Neuronal stem cell (in vitro differentiated cells): ENCODE measurements around the gene CA7.

Source experiments
- DNase-seq: peaks from one replicate; pipeline ENCODE4 v3.0.0-alpha.2; 2013; ENCODE audit warnings: low spot score
- H2AFZ ChIP-seq: one replicate; pipeline ENCODE4 v1.6.1; 2013; ENCODE audit warnings: mild to moderate bottlenecking, low read length, inconsistent platforms
- H2AK5ac ChIP-seq: 2 replicates; pipeline ENCODE4 v1.6.1; 2013; ENCODE audit warnings: low read depth, mild to moderate bottlenecking, inconsistent platforms, low read length, moderate library complexity, mixed read lengths
- H2BK120ac ChIP-seq: 2 replicates; pipeline ENCODE4 v1.6.1; 2013; ENCODE audit warnings: low read depth, mild to moderate bottlenecking, inconsistent platforms, low read length, moderate library complexity, mixed read lengths
- H2BK12ac ChIP-seq: one replicate; pipeline ENCODE4 v1.6.1; 2013; ENCODE audit warnings: low read length, inconsistent platforms
- H2BK15ac ChIP-seq: 2 replicates; pipeline ENCODE4 v1.6.1; 2013; ENCODE audit warnings: mild to moderate bottlenecking, low read length, inconsistent platforms, mixed read lengths
- H2BK5ac ChIP-seq: one replicate; pipeline ENCODE4 v1.6.1; 2013; ENCODE audit warnings: inconsistent platforms, mild to moderate bottlenecking, low read length, moderate library complexity
- H3K14ac ChIP-seq: one replicate; pipeline ENCODE4 v1.6.1; 2013; ENCODE audit warnings: low read length, inconsistent platforms
- H3K18ac ChIP-seq: 2 replicates; pipeline ENCODE4 v1.6.1; 2013; ENCODE audit warnings: low read length, inconsistent platforms
- H3K23ac ChIP-seq: 2 replicates; pipeline ENCODE4 v1.6.1; 2013; ENCODE audit warnings: low read depth, mild to moderate bottlenecking, mixed read lengths, low read length, inconsistent platforms; ENCODE audit not compliant: poor library complexity
- H3K27ac ChIP-seq: replicated peaks from 3 replicates; pipeline ENCODE4 v1.5.1; 2013; ENCODE audit warnings: low read length, inconsistent platforms
- H3K27me3 ChIP-seq, 3 experiments: 2 replicates each; pipeline ENCODE4 v1.6.1; 2013; ENCODE audit warnings: low read length in 3 of 3, mild to moderate bottlenecking in 2 of 3, inconsistent platforms in 1 of 3, low read depth in 1 of 3, mixed read lengths in 1 of 3, moderate library complexity in 1 of 3; ENCODE audit not compliant: control insufficient read depth in 3 of 3, insufficient read depth in 3 of 3
- H3K36me3 ChIP-seq, 2 donors: replicated peaks in 1 of 2; 2 replicates each; pipeline ENCODE4 v1.6.1; 2013; ENCODE audit warnings: low read length in 2 of 2; ENCODE audit not compliant: control insufficient read depth in 2 of 2, insufficient read depth in 2 of 2
- H3K4ac ChIP-seq: 2 replicates; pipeline ENCODE4 v1.6.1; 2013; ENCODE audit warnings: inconsistent platforms, mild to moderate bottlenecking, low read length, moderate library complexity
- H3K4me1 ChIP-seq, 2 donors: 1 replicate in 1 of 2; 2 replicates in 1 of 2; pipeline ENCODE4 v1.6.1; 2013; ENCODE audit warnings: low read length in 2 of 2, low read depth in 1 of 2; ENCODE audit not compliant: control insufficient read depth in 2 of 2, insufficient read depth in 1 of 2
- H3K4me2 ChIP-seq: one replicate; pipeline ENCODE4 v1.6.1; 2013; ENCODE audit warnings: mild to moderate bottlenecking, low read length, inconsistent platforms; ENCODE audit not compliant: insufficient read depth, poor library complexity, severe bottlenecking
- H3K4me3 ChIP-seq, 2 donors: 2 replicates each; pipeline ENCODE4 v1.5.1; 2013; ENCODE audit warnings: low read length in 2 of 2, mild to moderate bottlenecking in 2 of 2, inconsistent platforms in 1 of 2, moderate library complexity in 1 of 2
- H3K79me1 ChIP-seq: one replicate; pipeline ENCODE4 v1.6.1; 2013; ENCODE audit warnings: low read depth, mild to moderate bottlenecking, inconsistent platforms, low read length, moderate library complexity
- H3K9ac ChIP-seq: one replicate; pipeline ENCODE4 v1.6.1; 2013; ENCODE audit warnings: mild to moderate bottlenecking, low read depth, low read length, inconsistent platforms; ENCODE audit not compliant: poor library complexity
- H3K9me3 ChIP-seq, 2 donors: replicated peaks in 1 of 2; 2 replicates each; pipeline versions ENCODE3 to v1.6.1; 2013; ENCODE audit warnings: low read length in 2 of 2, mild to moderate bottlenecking in 2 of 2, inconsistent platforms in 1 of 2, low read depth in 1 of 2, mixed read lengths in 1 of 2, moderate library complexity in 1 of 2; ENCODE audit not compliant: control insufficient read depth in 2 of 2, insufficient read depth in 1 of 2
- H4K8ac ChIP-seq: one replicate; pipeline ENCODE4 v1.6.1; 2013; ENCODE audit warnings: low read depth, mild to moderate bottlenecking, inconsistent platforms, low read length, moderate library complexity
- H4K91ac ChIP-seq: one replicate; pipeline ENCODE4 v1.6.1; 2013; ENCODE audit warnings: low read length, low read depth, mild to moderate bottlenecking, inconsistent platforms; ENCODE audit not compliant: poor library complexity
- WGBS, 2 donors: extraction: QIAGEN DNeasy Blood & Tissue Kit; methylation state at CpG; one replicate each; pipeline ENCODE4 v1.1.7; 2013; ENCODE audit warnings: missing lambda C conversion rate in 2 of 2, mixed read lengths in 1 of 2; ENCODE audit not compliant: insufficient read length in 2 of 2, insufficient replicate concordance in 1 of 2; ENCODE audit errors: extremely low coverage in 2 of 2; 5-methylcytosine and 5-hydroxymethylcytosine counted together

The CA7 gene

DNA sequence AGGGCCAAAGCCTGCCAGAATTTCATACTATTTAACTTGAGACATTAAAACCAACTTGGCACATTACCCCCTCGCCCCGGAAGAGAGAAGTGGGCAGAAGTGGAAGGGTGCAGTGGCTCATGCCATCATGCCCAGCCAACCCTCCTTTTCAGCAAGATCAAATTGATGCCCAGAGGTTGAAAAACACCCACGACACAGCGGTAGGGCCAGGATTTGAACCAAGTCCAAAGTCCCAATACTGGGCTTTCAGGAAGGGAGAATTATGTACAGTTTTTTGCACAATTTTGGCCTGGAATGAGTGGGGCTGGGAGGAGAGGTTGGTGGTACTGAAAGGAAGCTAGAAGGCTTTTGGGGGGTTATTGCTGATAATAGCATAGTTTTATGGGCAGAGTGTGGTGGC lies 47.1 kb downstream of the CA7 start:
- H2BK15ac ChIP-seq, result no peak overlapping the region
- H4K91ac ChIP-seq, result no peak overlapping the region
- no peaks in the 10 kb centered on the region for H3K79me1 ChIP-seq
- peaks cover 0 to 7% (median 0%) of the 10 kb centered on the region in 3 experiments for H3K27me3 ChIP-seq
- H2AFZ ChIP-seq, result no peak overlapping the region
- no peak for DNase-seq
- no peak overlapping the region for H2AK5ac ChIP-seq
- H3K18ac ChIP-seq, result no peak overlapping the region
- no peak overlapping the region for H2BK5ac ChIP-seq
- no peak overlapping the region for H2BK12ac ChIP-seq
- H4K8ac ChIP-seq, result no peak overlapping the region
- no peak overlapping the region for H3K4me2 ChIP-seq
- peaks cover 4 to 9% of the 10 kb centered on the region in 2 donors for H3K36me3 ChIP-seq
- WGBS, 2 donors, result no CpG with 5 or more reads among the region's 4 CpGs
- no peaks in the 10 kb centered on the region for H3K4me1 ChIP-seq
- H3K23ac ChIP-seq, result no peak overlapping the region
- H3K27ac ChIP-seq, result no peak overlapping the region
- no peak overlapping the region for H3K4ac ChIP-seq
- no peak overlapping the region for H3K4me3 ChIP-seq
- no peak overlapping the region for H3K9ac ChIP-seq
- H3K14ac ChIP-seq, result no peak overlapping the region
- no peaks in the 10 kb centered on the region for H3K9me3 ChIP-seq
- no peak overlapping the region for H2BK120ac ChIP-seq

DNA sequence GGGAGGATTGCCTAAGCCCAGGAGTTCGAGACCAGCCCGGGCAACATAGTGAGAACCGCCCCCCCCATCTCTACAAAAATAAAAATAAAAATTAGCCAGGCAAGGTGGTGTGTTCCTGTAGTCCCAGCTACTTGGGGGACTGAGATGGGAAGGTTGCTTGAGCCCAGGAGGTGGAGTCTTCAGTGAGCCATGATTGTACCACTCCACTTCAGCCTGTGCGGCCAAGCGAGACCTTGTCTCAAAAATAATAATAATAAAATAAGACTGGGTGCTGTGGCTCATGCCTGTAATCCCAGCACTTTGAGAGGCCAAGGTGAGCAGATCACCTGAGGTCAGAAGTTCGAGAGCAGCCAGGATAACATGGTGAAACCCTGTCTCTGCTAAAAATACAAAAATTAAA lies 47.6 kb downstream of the CA7 start:
- Histone ChIP-seq H2BK12ac (no peak overlapping the region), H3K18ac (no peak overlapping the region), H2AFZ (no peak overlapping the region), H3K4me1 (no peaks in the 10 kb centered on the region), H4K91ac (no peak overlapping the region), H3K9ac (no peak overlapping the region), H2BK5ac (no peak overlapping the region), H3K23ac (no peak overlapping the region), H2BK15ac (no peak overlapping the region), H3K4me3 (no peak overlapping the region), H3K14ac (no peak overlapping the region), H3K27me3 (peaks cover 0 to 7% (median 0%) of the 10 kb centered on the region in 3 experiments), H3K4me2 (no peak overlapping the region), H3K36me3 (peaks cover 0 to 5% of the 10 kb centered on the region in 2 donors), H3K4ac (no peak overlapping the region), H3K79me1 (no peaks in the 10 kb centered on the region), H2AK5ac (no peak overlapping the region), H2BK120ac (no peak overlapping the region), H3K27ac (no peak overlapping the region), H4K8ac (no peak overlapping the region), H3K9me3 (no peaks in the 10 kb centered on the region)
- no peak for DNase-seq
- WGBS, 2 donors, result no CpG with 5 or more reads among the region's 6 CpGs

DNA sequence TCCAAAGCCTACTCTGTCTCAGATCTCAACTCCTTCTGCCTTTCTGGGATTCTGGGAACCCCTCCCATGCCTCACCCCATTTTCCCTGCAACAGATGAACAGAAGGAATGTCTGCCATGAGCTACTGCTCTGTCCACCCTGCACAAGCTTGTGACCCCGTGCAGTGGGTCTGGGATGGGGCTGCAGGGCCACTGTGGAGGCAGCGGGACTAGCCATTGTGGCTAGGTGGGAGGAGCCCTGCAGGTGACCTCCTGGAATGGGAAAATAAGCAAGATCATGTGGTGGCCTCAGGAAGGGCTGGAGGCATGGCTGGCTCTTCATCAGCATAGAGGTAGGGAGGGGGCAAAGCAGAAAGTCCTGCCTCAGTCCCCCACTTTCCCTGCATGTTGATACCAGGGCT lies 49.8 kb downstream of the CA7 start:
- Histone ChIP-seq H3K23ac (no peak overlapping the region), H3K4ac (no peak overlapping the region), H3K9ac (peak overlapping the region; percentile 72), H3K9me3 (no peaks in the 10 kb centered on the region), H3K36me3 (peaks cover 0 to 3% of the 10 kb centered on the region in 2 donors), H2BK15ac (no peak overlapping the region), H3K4me1 (no peaks in the 10 kb centered on the region), H2AFZ (no peak overlapping the region), H3K79me1 (no peaks in the 10 kb centered on the region), H3K27ac (no peak overlapping the region), H4K8ac (no peak overlapping the region), H2AK5ac (no peak overlapping the region), H3K4me2 (no peak overlapping the region), H3K4me3 (no peak overlapping the region), H3K18ac (no peak overlapping the region), H4K91ac (no peak overlapping the region), H3K14ac (no peak overlapping the region), H2BK5ac (no peak overlapping the region), H2BK12ac (no peak overlapping the region), H2BK120ac (no peak overlapping the region), H3K27me3 (peaks cover 0 to 7% (median 0%) of the 10 kb centered on the region in 3 experiments)
- WGBS, 2 donors, result no CpG with 5 or more reads among the region's 2 CpGs
- DNase-seq, result no peak

DNA sequence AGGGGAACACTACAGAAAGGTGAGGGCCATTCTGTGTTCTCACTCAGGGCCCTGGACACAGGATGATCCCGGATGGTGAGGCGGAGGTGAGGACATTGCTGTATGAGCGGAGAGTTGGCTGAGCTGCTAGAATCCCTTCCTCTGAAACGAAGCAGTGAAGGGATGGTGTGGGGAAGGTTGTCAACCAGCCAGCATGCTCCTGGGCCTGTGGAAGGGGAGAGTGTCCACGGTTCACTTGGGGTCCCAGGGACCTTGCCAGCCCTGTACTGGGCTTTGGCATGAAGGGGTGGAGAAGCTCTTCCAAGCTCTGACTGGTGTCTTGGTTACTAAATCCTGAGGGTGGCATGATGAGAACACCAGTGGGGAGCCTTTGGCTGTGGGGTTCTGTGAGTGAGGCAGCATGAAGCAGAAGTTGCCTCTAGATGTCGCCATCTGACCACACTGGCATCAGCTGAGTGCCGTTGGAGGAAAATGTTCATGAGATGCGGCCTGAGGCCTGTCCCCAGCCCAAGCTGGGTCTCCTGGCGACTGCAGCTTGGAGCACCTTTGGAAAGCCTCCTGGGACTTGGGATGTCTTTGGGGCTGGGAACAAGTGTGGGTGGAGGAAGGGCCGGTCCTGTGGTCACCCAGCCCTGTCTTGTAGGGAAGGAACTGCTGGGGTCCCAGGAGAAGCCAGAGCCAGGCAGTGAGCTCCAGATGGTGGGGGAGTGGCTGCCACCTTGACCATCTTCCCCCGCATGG lies 50.9 kb downstream of the CA7 start:
- peak; percentile 48 for DNase-seq
- WGBS, 2 donors, result no CpG with 5 or more reads among the region's 11 CpGs

More for the DNA sequence above, 50.9 kb downstream of the CA7 start:
- Histone ChIP-seq H3K23ac (no peak overlapping the region), H3K9ac (no peak overlapping the region), H2AFZ (peak overlapping the region; percentile 54), H3K4me3 (no peak overlapping the region), H3K4ac (no peak overlapping the region), H3K14ac (no peak overlapping the region), H3K4me1 (peaks cover 5 to 10% of the 10 kb centered on the region in 2 donors), H2BK12ac (no peak overlapping the region), H2BK5ac (no peak overlapping the region), H2BK120ac (no peak overlapping the region), H3K27ac (no peak overlapping the region), H3K36me3 (peaks cover 0 to 3% of the 10 kb centered on the region in 2 donors), H4K8ac (no peak overlapping the region), H3K4me2 (no peak overlapping the region), H2AK5ac (no peak overlapping the region), H3K79me1 (no peaks in the 10 kb centered on the region), H4K91ac (no peak overlapping the region), H3K27me3 (peaks cover 0 to 7% (median 0%) of the 10 kb centered on the region in 3 experiments), H3K9me3 (no peaks in the 10 kb centered on the region), H2BK15ac (no peak overlapping the region), H3K18ac (no peak overlapping the region)
